OCI-LY7 (cell line): ENCODE results near the gene MUC22. TPM values are rescaled to one million over a fixed set of nuclear protein-coding genes. Genes with fewer than 3 reads are reported as not detected.
"Not testable (repeated sequence)": the region's sequence is repeated elsewhere in the genome, so short reads cannot be mapped to it uniquely, and the experiment has no call there.

Experiments used
- BruUV-seq: library from RNA; stranded (reverse); fragments of 400-500 nt; replicated peaks from 2 replicates; lab custom pipeline; 2021; lab: Mats Ljungman, UMichigan
- CTCF ChIA-PET: fragments of 300-600 bp; sonication (Branson Sonifier 250); formaldehyde crosslinking; loops from one replicate; lab custom pipeline; 2022; ENCODE audit warnings: antibody characterized with exemption; ENCODE audit not compliant: unreplicated experiment; lab: Charles Lee
- POLR2A ChIA-PET: fragments of 300-600 bp; sonication (Branson Sonifier 250); formaldehyde crosslinking; loops from one replicate; lab custom pipeline; 2022; ENCODE audit warnings: antibody characterized with exemption; lab: Charles Lee
- DNase-seq: peaks from one replicate; pipeline ENCODE4 v3.0.0-alpha.2; 2015; ENCODE audit warnings: low spot score
- H2AFZ ChIP-seq: fragments of 200-600 bp; sonication (generic), shearing (Covaris generic); 2 replicates; pipeline ENCODE4 v1.6.1; 2014; ENCODE audit warnings: mild to moderate bottlenecking, antibody characterized with exemption, low read length, moderate library complexity
- H3K27ac ChIP-seq: fragments of 200-600 bp; sonication (generic); 2 replicates; pipeline ENCODE4 v1.5.1; 2014; ENCODE audit warnings: mixed run types, low read depth, mild to moderate bottlenecking, moderate library complexity, low read length, inconsistent platforms; ENCODE audit not compliant: poor library complexity, severe bottlenecking
- H3K36me3 ChIP-seq: fragments of 200-600 bp; sonication (generic); 2 replicates; pipeline ENCODE4 v1.6.1; 2014; ENCODE audit warnings: mild to moderate bottlenecking, antibody characterized with exemption, low read length, moderate library complexity, mixed read lengths; ENCODE audit not compliant: insufficient read depth
- H3K4me1 ChIP-seq: fragments of 200-600 bp; sonication (generic); 2 replicates; pipeline ENCODE4 v1.5.1; 2014; ENCODE audit warnings: mild to moderate bottlenecking, low read length; ENCODE audit not compliant: insufficient read depth, poor library complexity, severe bottlenecking
- H3K4me2 ChIP-seq: fragments of 200-600 bp; sonication (generic); 2 replicates; pipeline ENCODE4 v1.6.1; 2014; ENCODE audit warnings: mild to moderate bottlenecking, low read length
- H3K4me3 ChIP-seq: fragments of 200-600 bp; sonication (generic); 2 replicates; pipeline ENCODE4 v1.5.1; 2014; ENCODE audit warnings: mild to moderate bottlenecking, low read depth, low read length; ENCODE audit not compliant: poor library complexity, severe bottlenecking
- H3K79me2 ChIP-seq: fragments of 200-600 bp; sonication (generic); 2 replicates; pipeline ENCODE4 v1.6.1; 2016; ENCODE audit warnings: low read depth, mild to moderate bottlenecking, low read length, moderate library complexity, mixed read lengths; ENCODE audit not compliant: insufficient read depth
- H3K9me2 ChIP-seq: fragments of 200-600 bp; sonication (generic); 2 replicates; pipeline ENCODE4 v1.6.1; 2016; ENCODE audit warnings: mild to moderate bottlenecking, low read length, mixed read lengths; ENCODE audit not compliant: insufficient read depth
- H3K9me3 ChIP-seq: fragments of 200-600 bp; sonication (generic); 2 replicates; pipeline ENCODE4 v1.6.1; 2014; ENCODE audit warnings: mild to moderate bottlenecking, mixed run types, low read length, mixed read lengths
- H4K20me1 ChIP-seq: fragments of 200-600 bp; sonication (generic); 2 replicates; pipeline ENCODE4 v1.6.1; 2014; ENCODE audit warnings: mild to moderate bottlenecking, antibody characterized with exemption, low read length, moderate library complexity, mixed read lengths; ENCODE audit not compliant: insufficient read depth
- CTCF ChIP-seq: fragments of 200-600 bp; sonication (generic); conservative IDR thresholded peaks from 2 replicates; pipeline ENCODE4 v1.5.1; 2014; ENCODE audit warnings: mild to moderate bottlenecking, antibody characterized with exemption, low read length, moderate library complexity, mixed read lengths
- EZH2phosphoT487 ChIP-seq: fragments of 200-600 bp; sonication (generic); IDR thresholded peaks from 2 replicates; pipeline ENCODE4 v1.6.1; 2018; ENCODE audit warnings: low read depth, borderline replicate concordance, mild to moderate bottlenecking, mixed run types, antibody characterized with exemption, low read length, moderate library complexity, mixed read lengths
- intact Hi-C: fragments of 100-400 bp; cut with micrococcal nuclease; formaldehyde crosslinking; loops from one replicate; pipeline ENCODE4 v1.10.0; 2022; ENCODE audit not compliant: unreplicated experiment
- total RNA-seq, 2 experiments: library from RNA; depleted of rRNA in 1 of 2; stranded (reverse); fragments of >200 nt in 1 of 2; shearing (Covaris generic) in 1 of 2; gene quantifications; 2 replicates each; pipeline ENCODE4 v1.2.3, GENCODE V29; 2014 to 2022

Gene MUC22
- total RNA-seq, 2 experiments from 2014 or later: not detected

- no peak for TF ChIP-seq CTCF
- no peak for TF ChIP-seq EZH2phosphoT487
- no peak for DNase-seq
- POLR2A ChIA-PET: no interaction called here
- Histone ChIP-seq H3K9me2 (no peaks in the 10 kb centered on the region), H3K27ac (no peak overlapping the region), H3K4me1 (no peaks in the 10 kb centered on the region), H3K4me3 (no peak overlapping the region), H4K20me1 (no peaks in the 10 kb centered on the region), H2AFZ (no peak overlapping the region), H3K36me3 (no peaks in the 10 kb centered on the region), H3K4me2 (no peak overlapping the region), H3K9me3 (no peaks in the 10 kb centered on the region), H3K79me2 (no peaks in the 10 kb centered on the region)
- intact Hi-C loops: no loop called here
- CTCF ChIA-PET: no interaction called here
- no TSS peak for BruUV-seq
These were observed 45.1 kb upstream of the MUC22 start for GRCh38 chr6:30965140-30965601.

DNA sequence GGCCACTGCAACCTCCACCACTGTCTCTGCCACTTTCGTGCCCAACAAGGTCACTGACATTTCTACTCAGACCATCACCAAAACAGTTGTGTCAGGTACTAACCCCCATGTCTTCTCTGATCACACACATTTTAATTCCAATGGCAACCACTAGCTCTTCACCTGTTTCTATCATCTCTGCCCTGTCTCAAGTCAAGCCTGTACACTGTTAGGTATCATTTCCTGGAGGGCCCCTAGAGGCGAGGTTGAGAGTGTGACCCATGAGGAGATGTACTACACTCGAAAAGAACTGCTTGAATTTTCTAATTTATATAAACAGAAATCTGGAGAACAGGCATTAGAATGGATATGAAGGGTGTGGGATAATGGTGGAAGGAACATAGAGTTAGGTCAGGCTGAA, 44.1 kb upstream of the MUC22 start:
- Histone ChIP-seq H3K27ac (no peak overlapping the region), H3K9me3 (no peaks in the 10 kb centered on the region), H4K20me1 (no peaks in the 10 kb centered on the region), H3K4me2 (no peak overlapping the region), H3K36me3 (no peaks in the 10 kb centered on the region), H2AFZ (no peak overlapping the region), H3K4me3 (no peak overlapping the region), H3K79me2 (no peaks in the 10 kb centered on the region), H3K4me1 (no peaks in the 10 kb centered on the region), H3K9me2 (no peaks in the 10 kb centered on the region)
- intact Hi-C loops: no loop called here
- BruUV-seq: no TSS peak
- ChIA-PET CTCF (no interaction called here), POLR2A (interaction anchor here (0.6 kb wide), 1 partner anchor 262 kb away, joined by 3 read pairs; no protein-coding TSS in a partner anchor)
- TF ChIP-seq EZH2phosphoT487 (no peak), CTCF (0 out of 2 replicates have a peak, but pooled peaks have one; percentile 35)
- DNase-seq: no peak

DNA sequence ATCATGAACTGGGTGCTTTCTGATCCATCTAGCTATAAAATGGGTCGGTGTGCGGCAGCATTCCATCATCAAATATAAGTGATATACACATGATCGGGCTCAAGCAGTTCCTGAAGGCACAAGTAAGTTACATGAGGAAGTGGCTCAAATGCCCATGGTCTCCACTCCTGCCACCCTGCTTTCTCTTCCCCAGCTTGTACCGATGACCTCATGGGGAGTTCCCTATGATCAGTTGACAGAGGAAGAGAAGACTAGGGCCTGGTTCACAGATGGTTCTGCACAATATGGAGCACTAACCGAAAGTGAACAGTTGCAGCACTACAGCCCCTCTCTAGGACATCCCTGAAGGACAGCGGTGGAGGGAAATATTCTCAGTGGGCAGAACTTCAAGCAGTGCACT, 41.1 kb upstream of the MUC22 start:
- DNase-seq, H2AFZ ChIP-seq, H3K79me2 ChIP-seq, H3K27ac ChIP-seq, CTCF ChIA-PET, H3K9me2 ChIP-seq, H3K9me3 ChIP-seq, POLR2A ChIA-PET, H3K4me2 ChIP-seq, H3K4me3 ChIP-seq, H3K4me1 ChIP-seq, BruUV-seq, H4K20me1 ChIP-seq, intact Hi-C loops, H3K36me3 ChIP-seq: not testable (repeated sequence)
